ENCODE results near the gene DPP3.

DPP3 gene

DNA sequence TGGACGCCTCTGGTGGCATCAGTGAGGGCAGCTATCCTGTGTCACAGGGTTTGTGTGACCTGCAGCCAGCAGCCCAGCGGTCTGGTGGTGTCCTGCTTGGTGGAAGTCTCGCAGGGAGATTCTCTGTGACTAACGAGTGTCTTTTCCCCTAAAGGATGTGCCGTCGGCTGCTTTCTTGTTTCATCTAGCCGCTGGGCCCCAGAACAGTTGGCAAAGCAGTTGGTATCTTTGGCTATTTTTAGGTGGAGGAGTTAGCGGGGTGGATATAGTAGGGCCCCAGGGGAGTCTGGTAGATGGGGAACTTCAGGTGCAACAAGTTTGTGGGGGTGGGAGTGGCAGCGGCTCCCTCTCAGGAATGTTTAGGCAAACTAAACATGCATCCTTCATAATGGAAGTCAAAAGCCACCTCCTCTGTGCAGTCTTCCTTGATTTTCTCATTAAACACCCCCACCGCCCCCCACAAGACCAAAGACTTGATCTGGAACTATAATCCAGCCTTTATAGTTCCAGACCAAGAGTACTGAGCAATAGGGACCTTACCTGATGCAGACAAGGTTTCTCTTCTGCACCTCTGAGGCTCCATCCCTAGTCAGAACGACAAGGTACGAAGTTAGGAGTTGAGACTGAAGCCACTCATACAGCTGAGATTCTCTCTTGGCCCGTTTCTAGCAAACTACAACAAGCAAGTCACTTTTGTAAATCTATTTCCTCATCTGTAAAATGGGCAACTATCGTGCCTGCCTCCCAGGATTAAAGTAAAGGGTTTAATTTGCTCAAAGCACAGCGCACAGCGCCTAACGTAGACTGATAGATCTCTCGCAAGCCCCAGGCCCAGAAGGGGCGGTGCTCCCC is 14.6 kb upstream of the DPP3 start:
- no peak for DNase-seq (ENCODE audit: low read depth)

DNA sequence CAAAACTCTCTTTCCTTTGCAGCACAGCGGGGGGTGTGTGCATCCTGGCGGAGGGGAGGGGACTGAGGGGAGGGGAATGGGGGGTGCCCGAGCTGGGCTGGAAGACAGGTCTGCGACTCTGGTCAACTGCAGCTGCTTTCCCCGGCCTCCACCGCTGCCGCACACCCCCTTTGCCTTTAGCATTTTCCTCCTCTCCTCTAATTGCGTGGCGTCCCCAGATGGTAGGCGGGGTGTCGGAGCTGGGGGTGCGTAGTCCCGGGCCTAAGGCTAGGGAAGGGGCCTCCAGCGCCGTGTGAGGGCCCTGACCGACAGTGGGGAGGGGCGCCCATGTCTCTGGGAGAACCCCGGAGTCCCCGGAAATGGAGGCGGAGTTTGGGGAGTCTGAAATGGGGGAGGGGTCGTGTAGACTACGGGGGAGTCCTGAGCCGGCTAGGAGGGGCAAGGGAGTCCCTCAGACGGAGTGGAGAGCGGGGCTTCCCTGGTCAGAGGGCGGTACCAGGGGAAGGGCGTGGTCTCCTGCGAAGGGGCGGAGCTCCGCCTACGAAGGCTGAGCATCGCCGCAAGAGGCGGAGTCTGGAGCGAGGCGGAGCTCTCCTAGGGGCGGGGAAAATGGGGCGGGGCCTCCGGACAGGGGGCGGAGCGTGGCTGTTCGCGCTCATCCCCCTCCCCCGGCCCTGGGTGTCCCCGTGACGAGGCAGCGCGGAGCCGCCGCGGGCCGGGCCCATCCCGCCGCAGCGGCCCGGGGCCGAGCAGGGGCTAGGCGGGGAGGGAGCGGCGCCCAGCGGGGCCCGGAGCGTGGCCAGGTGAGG is 13.8 kb upstream of the DPP3 start, which contains the start of gene PELI3:
TSS of gene PELI3 (plus strand) at position 681 of the 809 bp plus-strand sequence. CDS start 1,224 bp downstream, outside the sequence.
- DNase-seq (ENCODE audit: low read depth), result peak; percentile 84

GRCh38 chr11:66467034-66467659 is 13.1 kb upstream of the DPP3 start:
- DNase-seq (ENCODE audit: low read depth), result peak; percentile 21

- no peak for DNase-seq (ENCODE audit: low read depth)
Measured at GRCh38 chr11:66467756-66468155, 12.5 kb upstream of the DPP3 start.

- DNase-seq (ENCODE audit: low read depth), result no peak
Measured at GRCh38 chr11:66468691-66469090, 11.5 kb upstream of the DPP3 start.

- DNase-seq (ENCODE audit: low read depth), result no peak
Measured at GRCh38 chr11:66469441-66469840, 10.8 kb upstream of the DPP3 start.

DNA sequence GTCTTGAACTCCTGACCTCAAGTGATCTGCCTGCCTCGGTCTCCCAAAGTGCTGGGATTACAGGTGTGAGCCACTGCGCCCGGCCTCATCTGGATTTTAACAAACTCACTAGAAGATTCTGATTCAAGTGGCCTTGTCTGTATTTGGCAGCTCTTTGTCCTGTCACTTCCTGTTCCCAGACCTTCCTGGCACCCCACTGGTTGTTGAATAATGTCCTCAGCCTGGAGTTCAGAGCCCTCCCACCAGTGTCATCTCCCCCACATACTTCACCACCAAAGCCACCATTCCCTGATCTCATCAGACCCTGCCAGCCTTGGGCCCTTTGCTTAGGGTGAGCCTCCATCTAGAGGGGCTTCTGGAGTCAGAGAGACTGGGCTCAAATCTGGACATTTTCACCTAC is 10.2 kb upstream of the DPP3 start:
- no peak for DNase-seq (ENCODE audit: low read depth)

GRCh38 chr11:66471142-66471541 is 9.1 kb upstream of the DPP3 start:
- no peak for DNase-seq (ENCODE audit: low read depth)

DNA sequence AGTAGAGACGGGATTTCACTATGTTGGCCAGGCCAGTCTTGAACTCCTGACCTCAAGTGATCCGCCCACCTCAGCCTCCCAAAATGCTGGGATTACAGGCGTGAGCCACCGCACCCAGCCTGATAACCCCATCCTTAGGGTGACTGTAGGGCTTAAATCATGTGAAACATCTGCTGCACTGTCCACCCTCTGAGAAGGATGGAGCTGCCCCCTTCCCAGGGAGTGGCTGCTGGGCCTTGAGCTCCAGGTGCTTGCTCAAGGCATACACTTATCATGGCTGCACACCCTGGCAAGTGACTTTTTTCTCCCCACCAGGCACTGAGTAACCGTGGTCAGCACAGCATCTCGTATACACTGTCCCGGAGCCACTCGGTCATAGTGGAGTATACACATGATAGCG is 8.2 kb upstream of the DPP3 start:
- no peak for DNase-seq (ENCODE audit: low read depth)

- DNase-seq (ENCODE audit: low read depth), result no peak
Measured at GRCh38 chr11:66473167-66473566, 7.1 kb upstream of the DPP3 start.

GRCh38 chr11:66473608-66474515 is 6.4 kb upstream of the DPP3 start:
- no peak for DNase-seq (ENCODE audit: low read depth)

- DNase-seq (ENCODE audit: low read depth), result no peak
Measured at GRCh38 chr11:66475349-66476172, 4.7 kb upstream of the DPP3 start.

DNA sequence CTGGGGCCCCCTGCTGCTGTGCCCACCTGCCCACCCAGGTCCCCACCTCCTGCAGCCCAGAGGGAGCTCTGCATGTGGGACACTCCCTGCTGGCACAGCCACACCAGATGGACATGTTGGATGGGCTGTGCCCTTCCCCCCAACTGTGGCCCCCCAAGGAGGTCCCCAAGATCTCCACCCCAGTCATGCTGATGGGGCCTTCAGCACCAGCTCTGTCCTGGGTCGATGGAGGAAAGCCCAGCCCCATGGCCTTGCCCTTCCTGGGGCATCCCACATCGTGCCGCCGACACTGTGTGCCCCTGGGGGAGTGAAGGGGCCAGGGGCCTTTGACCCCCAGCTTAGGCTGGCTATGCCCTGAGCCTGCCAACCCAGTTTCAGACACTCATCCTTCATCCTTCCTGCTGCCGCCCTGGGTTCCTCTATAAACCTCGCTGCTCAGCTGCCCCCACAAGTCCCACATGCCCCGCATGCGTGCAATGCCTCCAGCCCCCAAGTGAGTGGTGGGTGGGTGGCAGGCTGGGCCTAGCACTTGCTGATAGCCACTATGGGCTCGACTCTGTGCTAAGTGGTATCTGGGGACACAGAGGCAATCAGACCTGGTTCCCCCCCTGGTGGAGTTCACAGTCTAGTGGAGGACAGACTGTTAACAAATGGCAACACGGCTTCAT is 3.9 kb upstream of the DPP3 start:
- DNase-seq (ENCODE audit: low read depth), result no peak

DNA sequence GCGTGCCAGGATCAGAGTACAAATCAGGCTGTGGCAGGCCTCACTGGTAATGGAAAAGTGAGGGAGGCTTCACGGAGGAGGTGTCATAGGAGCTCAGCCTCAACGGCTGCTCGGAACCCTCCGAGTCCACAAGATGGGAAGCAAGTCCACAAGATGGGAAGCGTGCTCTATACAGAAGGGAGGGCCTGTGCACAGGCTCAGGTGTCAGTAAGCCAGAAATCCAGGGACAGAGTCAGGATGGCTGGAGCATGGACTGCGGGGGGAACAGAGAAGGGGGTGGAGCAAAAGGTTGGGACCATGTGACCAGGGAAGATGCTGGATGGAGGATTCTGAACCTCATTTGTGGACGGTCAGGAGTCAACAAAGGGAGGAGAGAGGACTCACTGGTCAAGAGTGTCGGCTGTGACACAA is 3.4 kb upstream of the DPP3 start:
- DNase-seq (ENCODE audit: low read depth), result peak; percentile 7

DNA sequence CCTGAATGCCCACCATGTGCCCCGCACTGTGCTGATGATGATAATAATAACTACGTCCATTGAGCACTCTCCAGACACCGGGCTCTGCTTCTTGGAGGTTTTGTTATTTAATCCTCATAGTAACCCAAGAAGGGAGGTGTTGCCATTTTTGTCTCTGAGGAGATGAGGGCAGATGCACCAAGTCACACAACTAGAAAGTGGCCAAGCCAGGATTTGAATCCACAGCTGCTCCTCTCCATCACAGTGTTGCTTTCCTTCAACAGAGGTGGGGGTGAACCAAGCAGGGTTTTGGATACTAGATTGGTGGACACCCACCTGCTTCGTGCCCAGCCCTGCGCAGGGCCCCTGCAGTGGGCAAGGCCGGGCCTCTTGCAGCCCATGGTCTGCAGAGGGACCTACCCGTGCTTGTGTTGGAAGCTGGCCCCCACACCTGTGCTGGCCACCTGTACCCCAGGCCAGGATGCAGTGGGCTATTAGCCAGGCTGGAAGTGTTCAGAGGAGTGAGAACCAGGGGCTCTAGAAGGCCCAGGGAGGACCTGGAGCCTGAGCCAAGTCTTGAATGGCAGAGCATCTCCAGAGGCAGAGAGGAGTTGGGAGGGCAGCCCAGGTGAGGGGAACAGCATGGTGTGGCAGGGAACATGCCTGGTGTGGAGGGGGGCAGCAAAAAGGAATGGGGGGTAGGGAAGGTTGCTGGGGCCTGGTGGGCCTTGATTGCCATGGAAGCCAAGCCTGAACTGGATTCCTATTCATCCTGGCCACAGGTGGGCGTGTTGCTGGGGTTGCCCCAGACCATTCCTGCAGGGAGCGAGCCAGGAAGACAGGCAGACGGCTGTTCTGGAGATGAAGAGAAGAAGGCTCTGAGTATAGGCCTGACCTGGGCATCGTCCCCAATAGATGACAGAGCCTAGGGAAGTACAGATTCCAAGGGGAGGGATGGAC is 2.7 kb upstream of the DPP3 start:
- no peak for DNase-seq (ENCODE audit: low read depth)

DNA sequence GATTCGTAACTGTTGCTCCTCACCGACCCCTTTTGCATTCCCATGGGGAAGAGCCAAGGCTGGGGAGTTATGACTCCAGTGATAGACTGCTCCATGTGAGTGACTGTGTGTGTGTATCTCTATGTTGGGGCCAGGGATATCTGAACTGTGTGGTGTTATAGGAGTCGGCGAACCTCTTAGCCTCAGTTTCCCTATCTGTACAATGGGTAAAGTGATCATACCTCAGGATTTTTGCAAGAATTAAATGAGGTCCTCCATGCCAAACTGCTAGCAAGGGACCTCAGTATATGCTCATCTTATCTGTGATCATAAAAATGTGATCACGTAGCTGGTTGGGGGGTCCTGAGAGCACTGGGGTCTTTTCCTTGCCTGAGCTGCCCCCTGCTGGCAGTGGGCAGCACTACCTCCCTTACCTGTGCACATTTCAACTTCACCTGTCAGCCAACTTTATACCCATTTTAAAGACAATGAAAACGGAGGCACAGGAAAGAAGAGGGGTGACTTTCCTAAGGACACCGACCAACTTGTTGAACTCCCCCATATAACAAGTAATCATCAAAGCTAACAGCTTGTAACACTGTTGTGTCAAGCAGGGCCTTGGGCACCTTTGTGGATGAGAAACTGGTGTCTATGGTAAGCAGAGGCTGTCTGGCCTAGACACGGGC is 1.4 kb upstream of the DPP3 start:
- peak; percentile 11 for DNase-seq (ENCODE audit: low read depth)

- peak; percentile 50 for DNase-seq (ENCODE audit: low read depth)
Measured at GRCh38 chr11:66479394-66480116, 679 bp upstream of the DPP3 start.

Data from amniotic epithelial cell (primary cell).